PC-9 (cell line): Measurements from ENCODE around the gene AMPD2. TPM values are rescaled to one million over a fixed set of nuclear protein-coding genes. Genes with fewer than 3 reads are reported as not detected.

Source experiments
- BruUV-seq: library from RNA; stranded (reverse); fragments of 400-500 nt; replicated peaks from 2 replicates; lab custom pipeline; 2021; lab: Mats Ljungman, UMichigan
- CTCF ChIA-PET: fragments of 300-600 bp; sonication (Branson Sonifier 250); formaldehyde crosslinking; loops from one replicate; lab custom pipeline; 2022; ENCODE audit warnings: antibody characterized with exemption; lab: Charles Lee
- POLR2A ChIA-PET: fragments of 300-600 bp; sonication (Branson Sonifier 250); formaldehyde crosslinking; loops from one replicate; lab custom pipeline; 2022; ENCODE audit warnings: antibody characterized with exemption; ENCODE audit not compliant: unreplicated experiment; lab: Charles Lee
- DNase-seq, 2 experiments: peaks; one replicate each; pipeline versions ENCODE4 v3.0.0 to v3.0.0-alpha.2; 2015 to 2022; ENCODE audit warnings: mixed read lengths in 1 of 2
- H2AFZ ChIP-seq: fragments of 200-600 bp; sonication (generic); 2 replicates; pipeline ENCODE4 v1.8.1; 2017; ENCODE audit warnings: antibody characterized with exemption
- H3F3A ChIP-seq: fragments of 200-600 bp; sonication (generic); 2 replicates; pipeline ENCODE4 v1.8.1; 2017; ENCODE audit warnings: antibody characterized with exemption, mild to moderate bottlenecking, low read depth; ENCODE audit not compliant: insufficient read depth
- H3K27ac ChIP-seq: fragments of 200-600 bp; sonication (generic); 2 replicates; pipeline ENCODE4 v1.6.1; 2016; ENCODE audit warnings: mixed run types
- H3K27me3 ChIP-seq: fragments of 200-600 bp; sonication (generic); 2 replicates; pipeline ENCODE4 v1.6.1; 2016; ENCODE audit warnings: low read depth, mixed run types; ENCODE audit not compliant: insufficient read depth
- H3K36me3 ChIP-seq: fragments of 200-600 bp; sonication (generic); 2 replicates; pipeline ENCODE4 v1.6.1; 2016; ENCODE audit warnings: low read depth, mixed run types
- H3K4me1 ChIP-seq: fragments of 200-600 bp; sonication (generic); replicated peaks from 2 replicates; pipeline ENCODE4 v1.6.1; 2016; ENCODE audit warnings: mixed run types; ENCODE audit not compliant: insufficient read depth
- H3K4me2 ChIP-seq: fragments of 200-600 bp; sonication (generic); 2 replicates; pipeline ENCODE4 v1.6.1; 2017; ENCODE audit warnings: mixed run types
- H3K4me3 ChIP-seq: fragments of 200-600 bp; sonication (generic); 2 replicates; pipeline ENCODE4 v1.6.1; 2016; ENCODE audit warnings: mixed run types
- H3K79me2 ChIP-seq: fragments of 200-600 bp; sonication (generic); 2 replicates; pipeline ENCODE4 v1.6.1; 2017; ENCODE audit warnings: low read depth, mixed run types
- H3K9me2 ChIP-seq: fragments of 200-600 bp; sonication (generic); 2 replicates; pipeline ENCODE4 v1.8.1; 2017; ENCODE audit warnings: mild to moderate bottlenecking; ENCODE audit not compliant: insufficient read depth
- H3K9me3 ChIP-seq: fragments of 200-600 bp; sonication (generic); 2 replicates; pipeline ENCODE4 v1.8.1; 2016; ENCODE audit warnings: low read depth; ENCODE audit not compliant: insufficient read depth
- H4K20me1 ChIP-seq: fragments of 200-600 bp; sonication (generic); 2 replicates; pipeline ENCODE4 v1.8.1; 2017; ENCODE audit not compliant: insufficient read depth
- CTCF ChIP-seq: fragments of 200-600 bp; sonication (generic); conservative IDR thresholded peaks from 2 replicates; pipeline ENCODE4 v1.6.1; 2017; ENCODE audit warnings: mixed run types, antibody characterized with exemption, mild to moderate bottlenecking, moderate library complexity
- EZH2 ChIP-seq: fragments of 200-600 bp; sonication (generic); IDR thresholded peaks from 2 replicates; pipeline ENCODE4 v1.8.0; 2017; ENCODE audit warnings: antibody characterized with exemption, low read depth
- intact Hi-C: fragments of 100-400 bp; cut with micrococcal nuclease; formaldehyde crosslinking; loops from one replicate; pipeline ENCODE4 v1.10.0; 2022; ENCODE audit not compliant: unreplicated experiment
- total RNA-seq: library from RNA; stranded (reverse); gene quantifications from 2 replicates; pipeline ENCODE4 v1.2.3, GENCODE V29; 2021

The AMPD2 gene
- total RNA-seq, 1 experiment from 2014 or later, result 66.7 TPM

DNA sequence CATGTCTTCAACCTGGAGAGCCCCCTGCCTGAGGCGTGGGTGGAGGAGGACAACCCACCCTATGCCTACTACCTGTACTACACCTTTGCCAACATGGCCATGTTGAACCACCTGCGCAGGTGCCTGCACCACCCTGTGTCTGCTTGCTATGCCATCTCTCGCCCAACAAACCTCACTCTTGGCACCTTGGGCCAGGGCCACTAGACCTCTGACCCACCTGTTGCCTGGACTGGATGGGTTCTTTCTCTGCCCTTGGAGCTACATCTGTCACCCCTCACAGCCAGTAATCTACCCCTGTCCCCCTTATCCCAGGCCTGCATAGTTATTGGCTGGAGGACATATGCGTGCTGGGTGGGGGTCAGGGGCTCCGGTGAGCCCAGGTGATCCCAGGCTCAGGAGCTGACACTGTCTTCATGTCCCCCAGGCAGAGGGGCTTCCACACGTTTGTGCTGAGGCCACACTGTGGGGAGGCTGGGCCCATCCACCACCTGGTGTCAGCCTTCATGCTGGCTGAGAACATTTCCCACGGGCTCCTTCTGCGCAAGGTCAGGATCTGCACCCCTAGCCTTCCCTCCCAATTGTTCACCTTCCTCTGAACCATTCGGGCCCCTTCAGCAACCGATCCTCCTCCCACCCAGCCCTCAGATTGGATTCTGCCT lies 9.9 kb downstream of the AMPD2 start:
- peaks cover 2% of the 10 kb centered on the region; the same call in 1 of the 2 replicates for H3K79me2 ChIP-seq
- no peaks in the 10 kb centered on the region for H3K4me1 ChIP-seq
- peaks cover 30% of the 10 kb centered on the region for H3K36me3 ChIP-seq
- DNase-seq, result peak in 1 of 2 experiments; percentile 11
- 0 out of 2 replicates have a peak, but pooled peaks cover 5% of the 10 kb centered on the region for H4K20me1 ChIP-seq
- no peak overlapping the region for H3K4me3 ChIP-seq
- H3K4me2 ChIP-seq, result no peak overlapping the region
- BruUV-seq, result no TSS peak
- intact Hi-C loops, result no loop called here
- ChIA-PET POLR2A (no interaction called here), CTCF (interaction anchor here (1.3 to 1.4 kb wide), 3 partner anchors 12 to 83 kb away, joined by 3 to 10 read pairs (median 7); partner anchors contain the start of gene GNAI3)
- no peaks in the 10 kb centered on the region for H3K9me2 ChIP-seq
- no peak for TF ChIP-seq CTCF
- TF ChIP-seq EZH2, result no peak
- no peak overlapping the region for H2AFZ ChIP-seq
- no peaks in the 10 kb centered on the region for H3K27me3 ChIP-seq
- peaks cover 14% of the 10 kb centered on the region; the same call in 1 of the 2 replicates for H3F3A ChIP-seq
- no peaks in the 10 kb centered on the region for H3K9me3 ChIP-seq
- H3K27ac ChIP-seq, result no peak overlapping the region

- intact Hi-C loops, result no loop called here
- peaks cover 30% of the 10 kb centered on the region for H3K36me3 ChIP-seq
Measured at GRCh38 chr1:109630081-109630897, 10.7 kb downstream of the AMPD2 start.

More at GRCh38 chr1:109630081-109630897, 10.7 kb downstream of the AMPD2 start:
- no peaks in the 10 kb centered on the region for H3K9me2 ChIP-seq
- H3F3A ChIP-seq, result peaks cover 16% of the 10 kb centered on the region; the same call in 1 of the 2 replicates
- TF ChIP-seq CTCF (peak; percentile 43), EZH2 (no peak)
- H4K20me1 ChIP-seq, result 0 out of 2 replicates have a peak, but pooled peaks cover 3% of the 10 kb centered on the region
- no peaks in the 10 kb centered on the region for H3K4me1 ChIP-seq
- H3K4me3 ChIP-seq, result no peak overlapping the region
- ChIA-PET POLR2A (no interaction called here), CTCF (interaction anchor here (0.6 to 1.4 kb wide), 4 partner anchors 13 to 88 kb away, joined by 3 to 10 read pairs (median 7); partner anchors contain the start of gene GNAI3)
- no peaks in the 10 kb centered on the region for H3K79me2 ChIP-seq
- H3K27ac ChIP-seq, result no peak overlapping the region
- no peaks in the 10 kb centered on the region for H3K27me3 ChIP-seq
- no peak overlapping the region for H2AFZ ChIP-seq
- H3K4me2 ChIP-seq, result no peak overlapping the region
- no TSS peak for BruUV-seq
- no peaks in the 10 kb centered on the region for H3K9me3 ChIP-seq
- peak in 1 of 2 experiments; percentile 30 for DNase-seq
